ENCODE data around the gene ATP1A3.
"Not testable (repeated sequence)": the region's sequence is repeated elsewhere in the genome, so short reads cannot be mapped to it uniquely, and the experiment has no call there.

ATP1A3 gene

GRCh38 chr19:41993612-41994483 is at the start of gene ATP1A3:
ATP1A3 (minus strand) TSS chr19:41994230; CDS start chr19:41994076, 154 bp downstream.
- peak in 44 of 56 donors; percentile 9 to 81 (median 50) for DNase-seq

- no peak for DNase-seq
Observed at GRCh38 chr19:42042455-42043170, 48.6 kb upstream of the ATP1A3 start.

GRCh38 chr19:42040491-42040890 is 46.5 kb upstream of the ATP1A3 start:
- not testable (repeated sequence) for DNase-seq

GRCh38 chr19:42040031-42040430 is 46.0 kb upstream of the ATP1A3 start:
- no peak for DNase-seq

- DNase-seq: no peak
Observed at GRCh38 chr19:42038666-42039065, 44.6 kb upstream of the ATP1A3 start.

- DNase-seq: no peak
Observed at GRCh38 chr19:42037649-42038048, 43.6 kb upstream of the ATP1A3 start.

- DNase-seq: peak in 39 of 56 donors; percentile 4 to 72 (median 17)
Observed at GRCh38 chr19:42034640-42035391, 40.8 kb upstream of the ATP1A3 start.

GRCh38 chr19:42033413-42033812 is 39.4 kb upstream of the ATP1A3 start:
- no peak for DNase-seq

GRCh38 chr19:42032431-42032830 is 38.4 kb upstream of the ATP1A3 start:
- peak in 1 of 56 donors; percentile 11 for DNase-seq

GRCh38 chr19:42030645-42031440 is 36.8 kb upstream of the ATP1A3 start:
- DNase-seq: peak in 2 of 56 donors; percentile 5 to 10

- no peak for DNase-seq
Observed at GRCh38 chr19:42028304-42029216, 34.5 kb upstream of the ATP1A3 start.

GRCh38 chr19:42024622-42025111 is 30.6 kb upstream of the ATP1A3 start:
- peak in 5 of 56 donors; percentile 5 to 28 (median 9) for DNase-seq

GRCh38 chr19:42023943-42024260 is 29.9 kb upstream of the ATP1A3 start:
- DNase-seq: no peak

GRCh38 chr19:42023121-42023942 is 29.3 kb upstream of the ATP1A3 start:
- DNase-seq: no peak

- DNase-seq: no peak
Observed at GRCh38 chr19:42022616-42023015, 28.6 kb upstream of the ATP1A3 start.

- DNase-seq: no peak
Observed at GRCh38 chr19:42021185-42021584, 27.2 kb upstream of the ATP1A3 start.

- no peak for DNase-seq
Observed at GRCh38 chr19:42018503-42019193, 24.6 kb upstream of the ATP1A3 start.

GRCh38 chr19:42017040-42017439 is 23.0 kb upstream of the ATP1A3 start:
- DNase-seq: no peak
